Ectodermal cell (in vitro differentiated cells): ENCODE data around the gene PSMC1. TPM values are rescaled to one million over a fixed set of nuclear protein-coding genes. Genes with fewer than 3 reads are reported as not detected.
"Not testable (repeated sequence)": the region's sequence is repeated elsewhere in the genome, so short reads cannot be mapped to it uniquely, and the experiment has no call there.

Experiments used
- H3K27ac ChIP-seq: 2 replicates; pipeline ENCODE4 v1.7.0; 2013; ENCODE audit warnings: mild to moderate bottlenecking, low read depth, low read length; ENCODE audit not compliant: insufficient read depth, poor library complexity, severe bottlenecking
- H3K27me3 ChIP-seq: 2 replicates; pipeline ENCODE4 v1.7.0; 2013; ENCODE audit warnings: mild to moderate bottlenecking, low read length; ENCODE audit not compliant: insufficient read depth, control insufficient read depth, poor library complexity, severe bottlenecking
- H3K36me3 ChIP-seq: one replicate; pipeline ENCODE4 v1.7.0; 2013; ENCODE audit warnings: low read length; ENCODE audit not compliant: control insufficient read depth, insufficient read depth
- H3K4me1 ChIP-seq: one replicate; pipeline ENCODE4 v1.7.0; 2013; ENCODE audit warnings: low read length; ENCODE audit not compliant: control insufficient read depth, insufficient read depth
- H3K4me3 ChIP-seq: 2 replicates; pipeline ENCODE4 v1.7.0; 2013; ENCODE audit warnings: low read depth, low read length, control low read depth; ENCODE audit not compliant: insufficient read depth
- H3K9me3 ChIP-seq: 2 replicates; pipeline ENCODE4 v1.7.0; 2013; ENCODE audit warnings: mild to moderate bottlenecking, low read length, moderate library complexity; ENCODE audit not compliant: control insufficient read depth
- WGBS, 2 experiments: methylation state at CpG; one replicate each; pipeline ENCODE4 v1.1.7; 2013; ENCODE audit warnings: missing lambda C conversion rate in 2 of 2; 5-methylcytosine and 5-hydroxymethylcytosine counted together
- polyA plus RNA-seq, 4 experiments: library from polyadenylated mRNA; stranded (reverse); fragments of 50-300 nt; gene quantifications; one replicate each; pipeline ENCODE4 v1.2.3, GENCODE V29; 2013

Gene PSMC1
- polyA plus RNA-seq (2013, experiment 1 of 4) = 181 TPM
- 184 TPM for polyA plus RNA-seq (2013, experiment 2 of 4)
- 130 TPM for polyA plus RNA-seq (2013, experiment 3 of 4)
- polyA plus RNA-seq (2013, experiment 4 of 4) = 145 TPM

- WGBS, 2 experiments = 1% methylated on average over 51 to 55 of the region's 55 CpGs
- Histone ChIP-seq H3K36me3 (peaks cover 15% of the 10 kb centered on the region), H3K9me3 (no peaks in the 10 kb centered on the region), H3K27me3 (peaks cover 31% of the 10 kb centered on the region), H3K4me1 (no peaks in the 10 kb centered on the region), H3K27ac (peak within 1 kb of the TSS; percentile 68), H3K4me3 (peak within 1 kb of the TSS; percentile 73)
Observed at GRCh38 chr14:90256354-90257131, at the start of gene PSMC1. Gene PSMC1 (plus strand): TSS chr14:90256553. CDS start chr14:90256598, 45 bp downstream.

GRCh38 chr14:90213099-90213748, 43.1 kb upstream of the PSMC1 start:
- Histone ChIP-seq H3K36me3 (no peaks in the 10 kb centered on the region), H3K27ac (no peak overlapping the region)
- WGBS, 2 experiments = 87% methylated on average over 7 of the region's 7 CpGs

DNA sequence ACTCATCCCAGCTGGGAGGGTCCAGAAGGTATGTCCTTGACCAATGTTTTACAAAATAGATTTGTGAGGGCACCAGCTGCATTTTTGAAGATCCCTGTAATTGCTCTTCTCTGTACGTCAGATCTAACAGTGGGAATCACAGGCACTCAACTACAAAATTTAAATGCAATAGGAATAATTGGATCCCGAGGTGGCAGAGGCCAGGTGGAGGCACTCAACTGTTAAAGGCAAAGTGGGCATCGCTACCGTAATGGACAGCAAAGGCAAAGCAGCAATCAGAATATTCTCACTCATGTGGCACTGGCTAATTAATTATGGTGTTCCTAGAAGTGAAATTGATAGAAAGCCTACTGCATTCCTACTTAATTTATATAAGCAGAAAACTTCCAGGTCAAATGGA, 27.9 kb upstream of the PSMC1 start:
- Histone ChIP-seq H3K27me3 (no peaks in the 10 kb centered on the region), H3K4me3 (no peak overlapping the region), H3K27ac (no peak overlapping the region), H3K9me3 (no peaks in the 10 kb centered on the region), H3K4me1 (no peaks in the 10 kb centered on the region), H3K36me3 (no peaks in the 10 kb centered on the region)
- WGBS, 2 experiments = 90 to 96% methylated on average over 4 of the region's 4 CpGs

More at GRCh38 chr14:90213099-90213748, 43.1 kb upstream of the PSMC1 start:
- no peaks in the 10 kb centered on the region for H3K4me1 ChIP-seq
- no peaks in the 10 kb centered on the region for H3K9me3 ChIP-seq
- H3K4me3 ChIP-seq = no peak overlapping the region
- no peaks in the 10 kb centered on the region for H3K27me3 ChIP-seq

GRCh38 chr14:90229942-90230341, 26.4 kb upstream of the PSMC1 start:
- H3K36me3 ChIP-seq, H3K27me3 ChIP-seq, H3K9me3 ChIP-seq, H3K4me1 ChIP-seq, H3K4me3 ChIP-seq, H3K27ac ChIP-seq: not testable (repeated sequence)
- 95 to 100% methylated on average over 1 of the region's 1 CpG for WGBS, 2 experiments

DNA sequence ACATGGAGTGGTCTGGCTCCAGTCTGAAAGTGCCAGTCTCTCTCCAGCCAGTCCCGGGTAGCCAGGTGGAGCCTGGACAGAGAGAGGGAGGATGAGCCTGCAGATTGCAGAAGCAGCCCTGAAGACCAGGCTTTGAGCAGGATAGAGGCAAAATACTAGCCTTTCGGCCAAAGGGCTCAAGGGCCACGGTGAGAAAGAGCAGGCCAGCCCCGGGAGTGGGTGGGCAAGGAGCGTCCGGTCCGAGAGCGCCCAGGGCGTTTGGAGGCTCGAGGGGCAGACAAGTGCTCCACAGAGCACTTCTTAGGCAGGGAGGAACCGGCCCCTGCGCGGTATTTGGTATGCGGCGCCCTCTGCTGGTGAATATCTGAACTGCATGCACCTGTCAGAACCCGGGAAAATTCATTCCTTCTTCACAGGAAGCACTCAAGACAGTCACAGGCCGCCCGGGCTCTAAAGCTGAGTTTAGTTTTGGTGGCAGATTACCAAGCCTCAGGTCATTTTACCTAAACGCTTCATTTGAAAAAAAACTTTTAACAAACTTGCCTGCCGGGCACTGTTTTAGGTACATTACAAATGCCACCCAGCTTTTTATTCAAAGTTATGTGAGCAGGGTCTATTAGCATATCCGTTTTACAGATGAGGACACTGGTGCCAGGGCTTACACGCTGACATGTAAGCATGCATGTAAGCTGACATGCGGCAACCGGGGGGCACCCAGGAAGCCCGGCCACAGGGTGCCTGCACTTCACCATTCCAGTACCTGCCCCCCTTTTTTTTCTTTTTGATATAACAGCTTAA, 21.0 kb upstream of the PSMC1 start:
- no peak overlapping the region for H3K4me3 ChIP-seq
- H3K36me3 ChIP-seq = no peaks in the 10 kb centered on the region
- 24 to 27% methylated on average over 25 of the region's 25 CpGs for WGBS, 2 experiments

GRCh38 chr14:90239139-90239538, 17.2 kb upstream of the PSMC1 start:
- no peaks in the 10 kb centered on the region for H3K36me3 ChIP-seq
- H3K4me3 ChIP-seq = no peak overlapping the region
- no peaks in the 10 kb centered on the region for H3K4me1 ChIP-seq
- H3K27me3 ChIP-seq = peaks cover 14% of the 10 kb centered on the region
- no peak overlapping the region for H3K27ac ChIP-seq
- peaks cover 4% of the 10 kb centered on the region for H3K9me3 ChIP-seq
- 75 to 90% methylated on average over 3 of the region's 3 CpGs for WGBS, 2 experiments

More for the DNA sequence above, 21.0 kb upstream of the PSMC1 start:
- Histone ChIP-seq H3K27ac (no peak overlapping the region), H3K27me3 (peaks cover 15% of the 10 kb centered on the region), H3K4me1 (no peaks in the 10 kb centered on the region), H3K9me3 (peaks cover 4% of the 10 kb centered on the region)

- Histone ChIP-seq H3K9me3 (peaks cover 4% of the 10 kb centered on the region), H3K4me1 (no peaks in the 10 kb centered on the region), H3K27ac (no peak overlapping the region), H3K27me3 (no peaks in the 10 kb centered on the region), H3K4me3 (no peak overlapping the region), H3K36me3 (no peaks in the 10 kb centered on the region)
Observed at GRCh38 chr14:90242444-90242843, 13.9 kb upstream of the PSMC1 start.

DNA sequence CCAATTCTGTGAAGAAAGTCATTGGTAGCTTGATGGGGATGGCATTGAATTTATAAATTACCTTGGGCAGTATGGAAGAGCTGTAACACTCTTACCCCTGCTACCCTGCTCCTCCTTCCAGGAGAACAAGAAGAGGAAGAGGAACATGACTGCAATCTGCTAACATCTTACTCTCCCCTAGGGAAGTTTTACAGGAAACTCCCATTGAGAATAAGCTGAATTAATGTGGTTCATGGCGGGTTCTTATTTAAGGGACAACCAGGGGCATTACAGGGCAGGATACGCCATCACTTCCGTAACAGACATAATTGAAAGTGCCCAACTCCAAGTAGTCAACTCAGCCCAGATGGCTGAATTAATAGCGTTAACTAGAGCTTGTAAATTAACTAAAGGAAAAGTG, 9.4 kb upstream of the PSMC1 start:
- WGBS, 2 experiments = 91 to 93% methylated on average over 4 of the region's 4 CpGs
- Histone ChIP-seq H3K27me3 (peaks cover 2% of the 10 kb centered on the region), H3K9me3 (no peaks in the 10 kb centered on the region), H3K4me1 (no peaks in the 10 kb centered on the region), H3K27ac (no peak overlapping the region), H3K4me3 (no peak overlapping the region), H3K36me3 (no peaks in the 10 kb centered on the region)

DNA sequence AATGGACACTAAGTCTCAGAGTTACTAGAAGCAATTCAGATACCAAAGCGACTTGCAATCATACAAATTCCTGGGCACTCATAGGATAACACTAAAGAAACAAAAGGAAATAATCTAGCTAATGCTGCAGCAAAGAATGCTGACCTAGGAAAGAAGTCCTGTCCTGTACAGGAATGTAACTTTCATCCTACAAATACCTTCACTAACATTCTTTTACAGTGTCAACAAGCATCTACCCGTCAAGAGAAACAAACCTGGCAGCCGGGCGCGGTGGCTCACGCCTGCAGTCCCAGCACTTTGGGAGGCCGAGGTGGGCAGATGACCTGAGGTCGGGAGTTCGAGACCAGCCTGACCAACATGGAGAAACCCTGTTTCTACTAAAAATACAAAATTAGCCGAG, 8.9 kb upstream of the PSMC1 start:
- H3K36me3 ChIP-seq, H3K27me3 ChIP-seq: not testable (repeated sequence)

DNA sequence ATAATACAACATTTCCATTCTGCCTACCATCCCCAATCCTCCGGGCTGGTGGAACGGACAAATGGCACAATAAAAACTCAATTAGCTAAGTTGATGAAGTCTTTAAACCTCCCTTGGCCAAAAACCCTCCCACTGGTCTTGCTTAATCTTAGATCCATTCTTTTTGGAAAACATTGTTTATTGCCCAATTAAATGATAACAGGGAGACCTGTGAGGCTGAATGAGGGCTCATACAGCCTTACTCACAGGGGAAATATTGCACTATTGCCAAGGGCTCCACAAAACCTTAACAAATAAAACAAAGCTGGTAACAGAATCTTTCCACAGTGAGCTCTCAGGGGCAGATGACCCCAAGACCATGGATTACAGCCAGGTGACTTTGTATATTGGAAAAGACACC, 7.8 kb upstream of the PSMC1 start:
- WGBS, 2 experiments = 86 to 100% methylated on average over 2 of the region's 2 CpGs
- Histone ChIP-seq H3K36me3 (no peaks in the 10 kb centered on the region), H3K4me3 (no peak overlapping the region), H3K27ac (no peak overlapping the region), H3K4me1 (no peaks in the 10 kb centered on the region), H3K27me3 (peaks cover 16% of the 10 kb centered on the region), H3K9me3 (no peaks in the 10 kb centered on the region)

More for the DNA sequence above, 8.9 kb upstream of the PSMC1 start:
- H3K4me1 ChIP-seq, H3K4me3 ChIP-seq, H3K9me3 ChIP-seq, H3K27ac ChIP-seq: not testable (repeated sequence)
- 85 to 86% methylated on average over 10 of the region's 10 CpGs for WGBS, 2 experiments
